SU-DHL-6 (cell line): ENCODE data around the gene IL13RA1.

Source experiments
- H2AFZ ChIP-seq: fragments of 200-600 bp; sonication (generic); 2 replicates; pipeline ENCODE4 v1.6.1; 2014; ENCODE audit warnings: low read depth, mild to moderate bottlenecking, moderate library complexity, mixed read lengths, antibody characterized with exemption, low read length; ENCODE audit not compliant: severe bottlenecking
- H3F3A ChIP-seq: fragments of 200-600 bp; shearing (Covaris generic); 2 replicates; pipeline ENCODE4 v1.6.0; 2016; ENCODE audit warnings: antibody characterized with exemption, mild to moderate bottlenecking; ENCODE audit not compliant: insufficient read depth
- H3K27ac ChIP-seq: fragments of 200-600 bp; sonication (generic); 2 replicates; pipeline ENCODE4 v1.5.1; 2016; ENCODE audit warnings: low read depth, mild to moderate bottlenecking, low read length, moderate library complexity, mixed read lengths
- H3K27me3 ChIP-seq: fragments of 200-600 bp; sonication (generic), shearing (Covaris generic); 2 replicates; pipeline ENCODE4 v1.6.0; 2014; ENCODE audit warnings: mild to moderate bottlenecking, low read length
- H3K36me3 ChIP-seq: fragments of 200-600 bp; sonication (generic); 2 replicates; pipeline ENCODE4 v1.6.1; 2014; ENCODE audit warnings: mild to moderate bottlenecking, low read length, mixed read lengths
- H3K4me2 ChIP-seq: fragments of 300-600, 200-600 bp; shearing (Covaris generic), sonication (generic); 2 replicates; pipeline ENCODE4 v1.6.0; 2014; ENCODE audit warnings: low read length, low read depth, mild to moderate bottlenecking; ENCODE audit not compliant: poor library complexity, severe bottlenecking
- H3K4me3 ChIP-seq: fragments of 200-600 bp; sonication (generic); 2 replicates; pipeline ENCODE4 v1.5.1; 2014; ENCODE audit warnings: antibody characterized with exemption, low read length, mild to moderate bottlenecking, mixed read lengths; ENCODE audit not compliant: insufficient read depth, poor library complexity, severe bottlenecking
- H3K79me2 ChIP-seq: fragments of 200-600 bp; sonication (generic); 2 replicates; pipeline ENCODE4 v1.6.1; 2014; ENCODE audit warnings: mild to moderate bottlenecking, low read length, moderate library complexity; ENCODE audit not compliant: insufficient read depth
- H3K9ac ChIP-seq: fragments of 200-600 bp; sonication (generic); 2 replicates; pipeline ENCODE4 v1.7.0; 2014; ENCODE audit warnings: mild to moderate bottlenecking, low read length
- H3K9me2 ChIP-seq: fragments of 200-600 bp; sonication (generic); replicated peaks from 2 replicates; pipeline ENCODE4 v1.6.1; 2014; ENCODE audit warnings: low read length; ENCODE audit not compliant: insufficient read depth
- H3K9me3 ChIP-seq: fragments of 200-600 bp; sonication (generic); 2 replicates; pipeline ENCODE4 v1.6.1; 2014; ENCODE audit warnings: low read length, mixed read lengths; ENCODE audit not compliant: insufficient read depth
- H4K20me1 ChIP-seq: fragments of 200-600 bp; sonication (generic); 2 replicates; pipeline ENCODE4 v1.6.1; 2014; ENCODE audit warnings: low read depth, mild to moderate bottlenecking, antibody characterized with exemption, low read length, moderate library complexity, mixed read lengths
- EZH2phosphoT487 ChIP-seq: fragments of 200-600 bp; sonication (generic), shearing (Covaris generic); conservative IDR thresholded peaks from 2 replicates; pipeline ENCODE4 v1.6.1; 2018; ENCODE audit warnings: mild to moderate bottlenecking, antibody characterized with exemption, low read length, moderate library complexity, mixed read lengths
- TF ChIP-seq, protein P1 (sequence below): fragments of 200-600 bp; sonication (generic); IDR thresholded peaks from one replicate; pipeline ENCODE4 v1.5.1; 2017; ENCODE audit warnings: antibody characterized with exemption, mild to moderate bottlenecking, low read length, moderate library complexity; ENCODE audit not compliant: insufficient read depth, poor library complexity, severe bottlenecking

Gene IL13RA1

DNA sequence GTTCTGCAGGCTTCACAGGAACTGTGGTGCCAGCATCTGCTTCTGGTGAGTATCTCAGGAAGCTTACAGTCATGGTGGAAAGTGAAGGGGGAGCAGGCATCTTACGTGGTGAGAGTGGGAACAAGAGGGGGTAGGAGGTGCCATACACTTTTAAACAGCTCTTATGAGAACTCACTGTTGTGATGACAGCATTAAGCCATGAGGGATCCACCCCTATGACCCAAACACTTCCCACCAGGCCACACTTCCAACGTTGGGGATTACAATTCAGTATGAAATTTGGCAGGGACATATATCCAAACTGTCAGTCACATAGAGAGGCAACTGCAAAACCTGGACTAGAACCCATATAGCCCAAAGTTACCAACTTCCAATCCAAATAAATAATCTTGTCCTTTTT, 53.1 kb downstream of the IL13RA1 start:
- H3K4me2 ChIP-seq, result no peak overlapping the region
- TF ChIP-seq EZH2phosphoT487, result no peak
- TF ChIP-seq, protein P1, sequence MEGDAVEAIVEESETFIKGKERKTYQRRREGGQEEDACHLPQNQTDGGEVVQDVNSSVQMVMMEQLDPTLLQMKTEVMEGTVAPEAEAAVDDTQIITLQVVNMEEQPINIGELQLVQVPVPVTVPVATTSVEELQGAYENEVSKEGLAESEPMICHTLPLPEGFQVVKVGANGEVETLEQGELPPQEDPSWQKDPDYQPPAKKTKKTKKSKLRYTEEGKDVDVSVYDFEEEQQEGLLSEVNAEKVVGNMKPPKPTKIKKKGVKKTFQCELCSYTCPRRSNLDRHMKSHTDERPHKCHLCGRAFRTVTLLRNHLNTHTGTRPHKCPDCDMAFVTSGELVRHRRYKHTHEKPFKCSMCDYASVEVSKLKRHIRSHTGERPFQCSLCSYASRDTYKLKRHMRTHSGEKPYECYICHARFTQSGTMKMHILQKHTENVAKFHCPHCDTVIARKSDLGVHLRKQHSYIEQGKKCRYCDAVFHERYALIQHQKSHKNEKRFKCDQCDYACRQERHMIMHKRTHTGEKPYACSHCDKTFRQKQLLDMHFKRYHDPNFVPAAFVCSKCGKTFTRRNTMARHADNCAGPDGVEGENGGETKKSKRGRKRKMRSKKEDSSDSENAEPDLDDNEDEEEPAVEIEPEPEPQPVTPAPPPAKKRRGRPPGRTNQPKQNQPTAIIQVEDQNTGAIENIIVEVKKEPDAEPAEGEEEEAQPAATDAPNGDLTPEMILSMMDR, result no peak
- no peak overlapping the region for H3K27ac ChIP-seq
- H3K9me2 ChIP-seq, result no peaks in the 10 kb centered on the region
- no peaks in the 10 kb centered on the region for H3K9me3 ChIP-seq
- no peaks in the 10 kb centered on the region for H3K36me3 ChIP-seq
- H3K4me3 ChIP-seq, result no peak overlapping the region
- H3K9ac ChIP-seq, result no peak overlapping the region
- no peaks in the 10 kb centered on the region for H3K79me2 ChIP-seq
- no peaks in the 10 kb centered on the region for H3K27me3 ChIP-seq
- no peak overlapping the region for H2AFZ ChIP-seq
- no peaks in the 10 kb centered on the region for H4K20me1 ChIP-seq
- no peaks in the 10 kb centered on the region for H3F3A ChIP-seq

DNA sequence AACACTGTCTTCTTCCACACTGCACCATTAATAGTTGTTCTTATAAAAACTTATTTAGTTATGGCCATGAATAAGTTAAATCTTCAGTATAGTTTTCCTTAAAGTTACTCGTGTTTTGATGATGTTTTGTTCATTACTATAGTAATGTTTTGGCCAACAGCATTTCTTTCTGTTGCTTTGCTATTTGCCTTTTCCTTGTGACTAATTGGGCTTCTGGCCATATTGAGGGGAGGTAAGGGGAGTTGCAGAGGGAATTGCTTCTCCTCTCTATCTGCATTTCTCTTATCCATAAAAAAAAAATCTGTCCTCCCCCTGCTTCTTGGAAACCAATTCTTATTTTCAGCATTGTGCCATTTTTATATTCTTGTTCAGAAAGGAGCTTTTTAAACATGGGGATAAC, 53.5 kb downstream of the IL13RA1 start:
- no peak overlapping the region for H3K27ac ChIP-seq
- H3K79me2 ChIP-seq, result no peaks in the 10 kb centered on the region

DNA sequence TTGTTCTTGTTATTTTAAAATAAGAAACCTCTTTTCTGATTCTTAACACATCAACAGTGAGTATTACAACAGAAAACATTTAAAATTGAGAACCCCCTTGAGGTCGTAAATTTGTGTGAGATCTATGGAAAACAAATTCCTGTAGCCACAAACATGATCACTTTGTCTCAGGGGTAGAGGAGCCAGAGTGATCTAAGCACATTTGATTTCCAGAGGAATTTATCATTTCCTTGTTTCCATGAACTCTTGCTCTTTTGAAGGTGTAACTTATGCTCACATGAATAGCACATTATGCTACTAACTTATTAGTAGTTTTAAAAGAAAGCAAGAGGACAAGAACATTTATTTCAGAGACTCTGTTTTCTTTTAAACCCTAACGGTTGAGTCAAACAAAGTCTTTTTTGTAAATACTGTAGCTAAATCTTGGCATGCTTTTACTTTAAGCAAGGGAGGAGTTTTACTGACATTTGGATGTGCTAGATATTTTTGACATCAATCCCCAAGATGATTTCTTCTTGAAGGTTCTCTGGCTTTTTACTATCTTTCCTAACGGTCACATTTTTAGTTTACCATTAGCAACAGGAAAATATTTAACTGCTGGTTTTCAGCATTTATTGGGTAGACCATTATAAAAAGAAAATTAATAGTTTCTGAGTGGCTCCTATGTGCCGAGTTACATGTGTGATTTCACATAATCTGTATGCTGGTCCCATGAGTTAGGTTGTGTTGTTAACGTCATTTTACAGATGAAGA, 68.3 kb downstream of the IL13RA1 start:
- H4K20me1 ChIP-seq, result no peaks in the 10 kb centered on the region
- H3K9ac ChIP-seq, result no peak overlapping the region
- H3K9me2 ChIP-seq, result no peaks in the 10 kb centered on the region
- TF ChIP-seq EZH2phosphoT487, result no peak
- TF ChIP-seq, protein P1, result no peak
- no peaks in the 10 kb centered on the region for H3K79me2 ChIP-seq
- no peak overlapping the region for H3K4me3 ChIP-seq
- no peak overlapping the region for H3K27ac ChIP-seq
- H3F3A ChIP-seq, result no peaks in the 10 kb centered on the region
- no peak overlapping the region for H3K4me2 ChIP-seq
- no peaks in the 10 kb centered on the region for H3K36me3 ChIP-seq
- no peaks in the 10 kb centered on the region for H3K27me3 ChIP-seq
- no peak overlapping the region for H2AFZ ChIP-seq
- no peaks in the 10 kb centered on the region for H3K9me3 ChIP-seq

More for the DNA sequence above, 53.5 kb downstream of the IL13RA1 start:
- Histone ChIP-seq H3K36me3 (no peaks in the 10 kb centered on the region), H3K4me2 (no peak overlapping the region), H3K9me2 (no peaks in the 10 kb centered on the region), H2AFZ (no peak overlapping the region), H3F3A (no peaks in the 10 kb centered on the region), H3K9ac (no peak overlapping the region), H3K4me3 (no peak overlapping the region), H3K9me3 (no peaks in the 10 kb centered on the region), H4K20me1 (no peaks in the 10 kb centered on the region), H3K27me3 (no peaks in the 10 kb centered on the region)
- TF ChIP-seq, protein P1, result no peak
- TF ChIP-seq EZH2phosphoT487, result no peak
